Sigmoid colon (tissue), 7 donors: ENCODE measurements around the gene TTI1. TPM values are rescaled to one million over a fixed set of nuclear protein-coding genes. Genes with fewer than 3 reads are reported as not detected.
"Not testable (repeated sequence)": the region's sequence is repeated elsewhere in the genome, so short reads cannot be mapped to it uniquely, and the experiment has no call there.

Experiments
- DNase-seq: peaks from one replicate; pipeline ENCODE4 v3.0.0-alpha.2; 2019
- H3K27ac ChIP-seq, 4 donors: fragments of 200-600 bp; sonication (generic); one replicate each; pipeline ENCODE4 v1.5.1; 2016 to 2019; ENCODE audit warnings: mild to moderate bottlenecking in 1 of 4
- H3K27me3 ChIP-seq, 3 donors: fragments of 200-600 bp; sonication (generic); one replicate each; pipeline ENCODE4 v1.5.1; 2019; ENCODE audit warnings: mild to moderate bottlenecking in 1 of 3
- H3K36me3 ChIP-seq, 4 donors: fragments of 200-600 bp; sonication (generic); one replicate each; pipeline ENCODE4 v1.5.1; 2016 to 2019
- H3K4me1 ChIP-seq, 4 donors: fragments of 200-600 bp; sonication (generic); one replicate each; pipeline ENCODE4 v1.5.1; 2017 to 2019
- H3K4me3 ChIP-seq, 4 donors: fragments of 200-600 bp; sonication (generic); one replicate each; pipeline ENCODE4 v1.5.1; 2017 to 2019; ENCODE audit warnings: mild to moderate bottlenecking in 2 of 4, moderate library complexity in 1 of 4
- H3K9me3 ChIP-seq, 4 donors: fragments of 200-600 bp in 3 of 4; sonication (generic) in 3 of 4; one replicate each; pipeline versions ENCODE4 v1.5.1 to v1.6.1; 2013 to 2019
- CTCF ChIP-seq, 4 experiments: fragments of 450-650 bp in 3 of 4; fragments of 200-600 bp in 1 of 4; IDR thresholded peaks; one replicate each; pipeline ENCODE4 v1.5.1; 2016 to 2019; ENCODE audit warnings: antibody characterized with exemption in 4 of 4, mild to moderate bottlenecking in 3 of 4, moderate library complexity in 2 of 4
- EP300 ChIP-seq, 4 donors: sonication (generic); formaldehyde crosslinking; IDR thresholded peaks; one replicate each; pipeline ENCODE4 v1.6.1; 2017; ENCODE audit warnings: antibody characterized with exemption in 4 of 4
- POLR2A ChIP-seq, 2 donors: fragments of 450-650 bp; IDR thresholded peaks; one replicate each; pipeline ENCODE4 v1.6.1; 2016; ENCODE audit warnings: antibody characterized with exemption in 2 of 2, mild to moderate bottlenecking in 2 of 2, moderate library complexity in 2 of 2
- POLR2AphosphoS5 ChIP-seq, 4 donors: sonication (generic); formaldehyde crosslinking; IDR thresholded peaks; one replicate each; pipeline ENCODE4 v1.6.1; 2017; ENCODE audit warnings: antibody characterized with exemption in 4 of 4
- WGBS, 2 donors: extraction: QIAGEN DNeasy Blood & Tissue Kit; methylation state at CpG; one replicate each; pipeline ENCODE4 v1.1.7; 2013; 5-methylcytosine and 5-hydroxymethylcytosine counted together
- intact Hi-C: fragments of 100-400 bp; cut with DNase I; formaldehyde crosslinking; loops from one replicate; pipeline ENCODE4 v1.15.1; 2023
- polyA plus RNA-seq, 3 donors: library from polyadenylated mRNA; stranded (reverse); fragments of 200-250 nt; gene quantifications; one replicate each; pipeline ENCODE4 v1.2.3, GENCODE V29; 2013
- total RNA-seq, 4 donors: library from RNA; depleted of rRNA; stranded (reverse); fragments of >200 nt; gene quantifications; one replicate each; pipeline ENCODE4 v1.1.0, GENCODE V29; 2016
- donor health status: healthy with polysubstance abuse.
- donor health status: Bipolar disorder and iron deficiency.
- donor health status: healthy.

TTI1 gene
- total and polyA plus RNA-seq, 7 donors, result 2.4 to 11.7 (median 10.5) TPM

- Histone ChIP-seq H3K36me3 (peaks cover 7 to 66% (median 19%) of the 10 kb centered on the region in 4 donors), H3K9me3 (peaks cover 0 to 6% (median 0%) of the 10 kb centered on the region in 4 donors), H3K27ac (no peak overlapping the region), H3K27me3 (no peaks in the 10 kb centered on the region), H3K4me1 (no peaks in the 10 kb centered on the region), H3K4me3 (no peak overlapping the region)
- 90 to 92% methylated on average over 2 of the region's 2 CpGs for WGBS, 2 donors
- intact Hi-C loops, result no loop called here
- no peak for DNase-seq
- no peak for TF ChIP-seq POLR2A (IDR thresholded peaks at IDR 0.05)
- TF ChIP-seq POLR2AphosphoS5 (IDR thresholded peaks at IDR 0.05), result no peak
- no peak for TF ChIP-seq EP300 (IDR thresholded peaks at IDR 0.05)
These were observed 19.4 kb downstream of the TTI1 start for GRCh38 chr20:38013887-38014286.

GRCh38 chr20:38012332-38012731 lies 20.9 kb downstream of the TTI1 start:
- H3K36me3 ChIP-seq, result peaks cover 7 to 50% (median 10%) of the 10 kb centered on the region in 4 donors
- 97 to 98% methylated on average over 8 of the region's 8 CpGs for WGBS, 2 donors
- TF ChIP-seq CTCF (IDR thresholded peaks at IDR 0.05) (no peak), POLR2A (IDR thresholded peaks at IDR 0.05) (no peak), POLR2AphosphoS5 (IDR thresholded peaks at IDR 0.05) (no peak), EP300 (IDR thresholded peaks at IDR 0.05) (no peak)
- H3K9me3 ChIP-seq, result peaks cover 0 to 1% (median 0%) of the 10 kb centered on the region in 4 donors
- intact Hi-C loops, result no loop called here
- H3K4me3 ChIP-seq, result no peak overlapping the region
- H3K27me3 ChIP-seq, result no peaks in the 10 kb centered on the region
- no peak for DNase-seq
- H3K4me1 ChIP-seq, result no peaks in the 10 kb centered on the region
- no peak overlapping the region for H3K27ac ChIP-seq

- Histone ChIP-seq H3K27me3 (no peaks in the 10 kb centered on the region), H3K27ac (no peak overlapping the region), H3K4me3 (no peak overlapping the region), H3K36me3 (peaks cover 7 to 45% (median 8%) of the 10 kb centered on the region in 4 donors), H3K4me1 (no peaks in the 10 kb centered on the region), H3K9me3 (no peaks in the 10 kb centered on the region)
- DNase-seq, result no peak
- WGBS, 2 donors, result 94% methylated on average over 5 of the region's 5 CpGs
- TF ChIP-seq CTCF (IDR thresholded peaks at IDR 0.05) (no peak), EP300 (IDR thresholded peaks at IDR 0.05) (no peak), POLR2A (IDR thresholded peaks at IDR 0.05) (no peak), POLR2AphosphoS5 (IDR thresholded peaks at IDR 0.05) (no peak)
- intact Hi-C loops, result no loop called here
These were observed 21.6 kb downstream of the TTI1 start for GRCh38 chr20:38011696-38012095.

GRCh38 chr20:38009416-38009815 lies 23.8 kb downstream of the TTI1 start:
- H3K27me3 ChIP-seq, intact Hi-C loops, H3K9me3 ChIP-seq, H3K27ac ChIP-seq, DNase-seq, H3K4me1 ChIP-seq, H3K4me3 ChIP-seq: not testable (repeated sequence)
- peaks cover 8 to 52% (median 11%) of the 10 kb centered on the region in 4 donors for H3K36me3 ChIP-seq
- WGBS, 2 donors, result 97 to 98% methylated on average over 5 of the region's 5 CpGs

GRCh38 chr20:38008233-38008944 lies 24.9 kb downstream of the TTI1 start:
- no peak overlapping the region for H3K4me3 ChIP-seq
- H3K27ac ChIP-seq, result no peak overlapping the region
- WGBS, 2 donors, result 85 to 94% methylated on average over 5 of the region's 5 CpGs
- no peaks in the 10 kb centered on the region for H3K27me3 ChIP-seq
- DNase-seq, result no peak
- no peaks in the 10 kb centered on the region for H3K4me1 ChIP-seq
- TF ChIP-seq EP300 (IDR thresholded peaks at IDR 0.05), result no peak
- TF ChIP-seq CTCF (IDR thresholded peaks at IDR 0.05), result no peak
- no peak for TF ChIP-seq POLR2A (IDR thresholded peaks at IDR 0.05)
- TF ChIP-seq POLR2AphosphoS5 (IDR thresholded peaks at IDR 0.05), result no peak
- no peaks in the 10 kb centered on the region for H3K9me3 ChIP-seq
- peaks cover 8 to 59% (median 10%) of the 10 kb centered on the region in 4 donors for H3K36me3 ChIP-seq
- intact Hi-C loops, result no loop called here
